PFSK-1 (cell line): ENCODE measurements around the gene PSKH1.

Source experiments
- FOXP2 ChIP-seq: optimal IDR thresholded peaks from 2 replicates; pipeline ENCODE3; 2011; ENCODE audit warnings: borderline replicate concordance, control low read depth, inconsistent platforms; ENCODE audit not compliant: insufficient read depth; ENCODE audit errors: extremely low read length, extremely low read depth
- POLR2AphosphoS5 ChIP-seq: IDR thresholded peaks from 2 replicates; pipeline ENCODE4 v1.6.1; 2012; ENCODE audit warnings: low read depth, mild to moderate bottlenecking, control low read depth, low read length, moderate library complexity
- REST ChIP-seq, 2 experiments: IDR thresholded peaks; 2 replicates each; pipeline versions ENCODE4 v1.6.1 to v1.8.0; 2011 to 2012; ENCODE audit warnings: low read depth in 2 of 2, low read length in 2 of 2, control low read depth in 1 of 2, inconsistent platforms in 1 of 2, mild to moderate bottlenecking in 1 of 2, moderate library complexity in 1 of 2; ENCODE audit not compliant: insufficient read depth in 1 of 2
- SIN3A ChIP-seq: IDR thresholded peaks from 2 replicates; pipeline ENCODE4 v1.6.1; 2012; ENCODE audit warnings: mild to moderate bottlenecking, low read length, moderate library complexity, borderline replicate concordance; ENCODE audit not compliant: insufficient read depth
- TAF1 ChIP-seq: IDR thresholded peaks from 2 replicates; pipeline ENCODE4 v1.6.1; 2012; ENCODE audit warnings: low read length, control low read depth, borderline replicate concordance; ENCODE audit not compliant: insufficient read depth

The PSKH1 gene

DNA sequence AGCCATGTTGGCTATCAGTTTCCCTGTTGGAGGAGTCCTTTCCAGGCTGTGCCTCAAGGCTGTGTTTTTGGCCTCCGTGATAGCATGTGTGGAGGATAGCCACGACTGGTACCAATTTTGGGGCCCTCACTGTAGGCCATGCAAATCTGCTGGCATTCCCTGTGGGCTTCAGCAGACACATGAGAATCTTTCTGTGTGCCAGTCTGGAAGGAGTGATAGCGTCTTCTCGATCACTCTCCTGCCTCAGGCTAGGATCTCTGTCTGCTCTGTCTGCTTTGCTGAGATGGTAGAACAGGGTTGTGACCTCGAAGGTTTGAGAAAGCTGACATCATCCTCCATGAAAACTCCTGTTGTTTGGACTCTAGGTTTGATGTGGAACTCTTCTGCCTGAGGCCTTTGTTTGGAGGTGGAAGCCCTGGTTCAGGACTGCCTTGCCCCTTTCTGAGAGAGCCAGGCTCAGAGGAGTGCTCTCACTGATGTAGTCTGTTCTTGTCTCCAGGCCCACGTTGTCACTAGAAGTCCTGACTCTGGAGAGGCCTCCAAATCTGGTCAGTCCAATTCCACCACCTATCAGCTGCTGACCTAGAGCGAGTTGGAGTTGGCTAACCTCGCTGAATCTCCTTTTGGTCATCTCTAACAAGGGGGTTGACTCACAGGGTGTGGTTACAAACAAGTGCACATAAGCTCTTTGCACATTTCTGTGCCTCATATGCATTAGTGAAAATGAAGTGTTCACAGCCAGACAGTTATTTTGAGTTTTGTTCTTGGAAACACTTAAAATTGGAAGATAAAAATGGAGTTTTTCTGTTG is 32.3 kb upstream of the PSKH1 start:
- no peak for TF ChIP-seq FOXP2
- no peak for TF ChIP-seq SIN3A
- no peak for TF ChIP-seq REST (IDR thresholded peaks at IDR 0.05; ENCODE audit: insufficient read depth in 1 of 2, low read depth in 2 of 2, low read length in 2 of 2)
- TF ChIP-seq POLR2AphosphoS5: no peak
- TF ChIP-seq TAF1: no peak

DNA sequence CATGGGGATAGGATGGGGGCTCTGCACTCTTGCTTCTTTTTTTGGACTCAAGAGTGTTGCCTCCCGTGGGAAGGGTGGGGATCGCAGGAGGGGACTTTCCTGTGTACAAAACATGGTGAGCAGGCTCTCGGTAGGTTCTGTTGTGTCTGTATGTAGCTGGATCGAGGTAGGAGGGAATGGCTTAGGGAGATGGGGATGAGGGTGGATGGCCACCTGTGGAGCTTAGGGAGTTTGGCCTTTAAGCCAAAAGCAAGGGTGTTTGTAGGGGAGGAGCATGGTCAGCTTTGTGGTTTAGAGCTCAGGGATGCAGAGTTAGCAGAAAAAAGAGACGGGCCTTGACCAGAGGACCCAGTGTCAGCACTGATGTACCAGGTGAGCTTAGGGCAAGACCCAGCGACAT is 31.2 kb upstream of the PSKH1 start:
- TF ChIP-seq FOXP2 (no peak), TAF1 (no peak)

DNA sequence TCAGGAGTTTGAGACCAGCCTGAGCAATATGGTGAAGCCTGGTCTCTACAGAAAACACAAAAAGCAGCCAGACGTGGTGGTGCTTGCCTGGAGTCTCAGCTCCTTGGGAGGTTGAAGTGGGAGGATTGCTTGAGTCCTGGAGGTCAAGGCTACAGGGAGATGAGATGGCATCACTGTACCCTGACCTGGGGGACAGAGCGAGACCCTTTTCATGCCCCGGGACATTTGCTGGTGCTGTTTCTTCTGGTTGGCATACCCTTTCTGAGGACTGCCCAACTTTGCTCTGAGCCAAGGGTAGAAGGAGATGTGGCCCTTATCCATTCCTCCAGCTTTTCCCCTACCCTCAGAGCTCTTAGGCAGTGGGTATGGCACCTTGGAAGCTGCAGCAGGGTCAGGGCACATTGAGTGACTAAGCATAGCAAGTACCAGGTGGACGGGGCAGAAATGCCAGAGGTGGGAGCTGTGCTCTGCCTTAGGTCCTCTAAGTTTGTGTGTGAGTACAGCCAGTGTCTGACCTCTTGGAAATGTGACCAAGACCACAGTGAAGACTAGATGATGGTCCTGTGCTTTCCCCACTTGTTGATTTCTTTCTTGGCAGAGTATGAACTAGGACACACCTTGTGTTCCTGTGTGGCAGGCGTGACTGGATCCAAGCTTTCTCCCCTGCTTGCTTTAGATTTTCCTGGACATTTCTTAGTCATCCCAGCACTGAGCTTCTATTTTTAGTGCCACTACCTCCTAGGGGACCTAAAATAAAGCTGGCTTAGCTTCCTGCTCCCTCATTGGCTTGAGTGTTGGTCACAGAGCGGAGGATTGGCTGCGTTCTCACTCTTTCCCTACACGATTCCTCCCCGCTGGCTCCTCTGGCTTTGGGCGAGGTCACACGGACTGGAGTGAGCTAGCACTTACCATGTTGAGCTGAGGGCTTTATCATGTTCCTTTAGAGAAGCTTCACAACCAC is 30.2 kb upstream of the PSKH1 start:
- TF ChIP-seq REST (IDR thresholded peaks at IDR 0.05; ENCODE audit: insufficient read depth in 1 of 2, low read depth in 2 of 2, low read length in 2 of 2) (no peak), FOXP2 (no peak), TAF1 (no peak), SIN3A (no peak)

DNA sequence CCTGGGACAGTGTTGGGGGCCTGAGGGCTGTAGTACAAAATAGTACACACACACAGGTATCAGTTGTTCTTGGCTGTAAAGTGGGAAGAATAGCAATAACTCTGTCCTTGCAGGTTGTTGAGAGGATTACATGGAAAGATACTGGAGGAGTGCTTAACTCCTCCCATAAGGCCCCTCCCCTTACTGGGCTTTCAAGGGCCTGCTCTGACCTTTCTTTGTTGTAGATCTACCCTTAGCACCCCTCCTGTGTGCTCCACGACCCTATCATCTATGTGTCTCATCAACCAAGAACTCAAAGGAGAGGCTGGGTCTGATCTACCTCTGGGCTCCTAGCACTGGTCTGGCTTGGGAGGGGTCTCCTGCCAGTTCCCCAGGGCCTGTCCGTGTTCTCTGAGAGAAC is 28.5 kb upstream of the PSKH1 start:
- TF ChIP-seq SIN3A (no peak), FOXP2 (no peak), TAF1 (no peak), POLR2AphosphoS5 (no peak), REST (IDR thresholded peaks at IDR 0.05; ENCODE audit: insufficient read depth in 1 of 2, low read depth in 2 of 2, low read length in 2 of 2) (no peak)

GRCh38 chr16:67865318-67865717 is 27.7 kb upstream of the PSKH1 start:
- TF ChIP-seq REST (IDR thresholded peaks at IDR 0.05; ENCODE audit: insufficient read depth in 1 of 2, low read depth in 2 of 2, low read length in 2 of 2) (no peak), SIN3A (no peak), FOXP2 (no peak), POLR2AphosphoS5 (no peak), TAF1 (no peak)
